WTC11 (cell line): ENCODE measurements around the gene HSBP1L1. TPM values are rescaled to one million over a fixed set of nuclear protein-coding genes. Genes with fewer than 3 reads are reported as not detected.

Experiments
- ATAC-seq: fragments of 200-7000 bp; cut with Tn5 transposase; 2 replicates; pipeline ENCODE4 v1.10.0; 2021; ENCODE audit warnings: mild to moderate bottlenecking, moderate library complexity
- CTCF ChIA-PET: fragments of 300-600 bp; sonication (Branson Sonifier 250); formaldehyde crosslinking; loops from one replicate; lab custom pipeline; 2021; ENCODE audit warnings: antibody characterized with exemption; lab: Charles Lee
- POLR2A ChIA-PET: fragments of 350-600 bp; sonication (Branson Sonifier 250); formaldehyde crosslinking; loops from one replicate; lab custom pipeline; 2021; ENCODE audit warnings: antibody characterized with exemption; lab: Charles Lee
- DNase-seq: peaks from one replicate; pipeline ENCODE4 v3.0.0; 2021; ENCODE audit warnings: low spot score
- H3K27ac Mint-ChIP-seq: 2 replicates; pipeline ENCODE4 v1.8.0; 2021; ENCODE audit warnings: mixed read lengths
- H3K27me3 Mint-ChIP-seq: 2 replicates; pipeline ENCODE4 v1.8.0; 2021; ENCODE audit warnings: low read depth, mild to moderate bottlenecking, moderate library complexity, mixed read lengths
- H3K36me3 Mint-ChIP-seq: 2 replicates; pipeline ENCODE4 v1.8.0; 2021; ENCODE audit warnings: mixed read lengths
- H3K4me1 Mint-ChIP-seq: 2 replicates; pipeline ENCODE4 v1.8.0; 2022; ENCODE audit warnings: mixed read lengths
- H3K4me3 Mint-ChIP-seq: 2 replicates; pipeline ENCODE4 v1.8.0; 2021; ENCODE audit warnings: mild to moderate bottlenecking, moderate library complexity, mixed read lengths
- H3K9me3 Mint-ChIP-seq: 2 replicates; pipeline ENCODE4 v1.8.0; 2021; ENCODE audit warnings: mixed read lengths
- AFF4 ChIP-seq: sonication (generic); formaldehyde crosslinking; IDR thresholded peaks from 2 replicates; pipeline ENCODE4 v1.8.1; 2023; ENCODE audit warnings: mild to moderate bottlenecking, missing genetic modification reagents, borderline replicate concordance
- AR ChIP-seq: fragments of 250-450 bp; sonication (Bioruptor Pico); IDR thresholded peaks from 2 replicates; pipeline ENCODE4 v1.9.0; 2021; ENCODE audit warnings: mild to moderate bottlenecking
- ATF1 ChIP-seq: sonication (generic); formaldehyde crosslinking; IDR thresholded peaks from 2 replicates; pipeline ENCODE4 v1.8.1; 2023; ENCODE audit warnings: mild to moderate bottlenecking, moderate library complexity, missing genetic modification reagents
- ATF2 ChIP-seq: sonication (generic); formaldehyde crosslinking; IDR thresholded peaks from 2 replicates; pipeline ENCODE4 v1.8.1; 2022; ENCODE audit warnings: low read depth, missing genetic modification reagents, borderline replicate concordance
- CREB1 ChIP-seq: sonication (generic); formaldehyde crosslinking; IDR thresholded peaks from 2 replicates; pipeline ENCODE4 v1.8.0; 2023; ENCODE audit warnings: mild to moderate bottlenecking, missing genetic modification reagents
- ERG ChIP-seq: fragments of 250-450 bp; sonication (Bioruptor Pico); IDR thresholded peaks from 2 replicates; pipeline ENCODE4 v1.8.0; 2021; ENCODE audit warnings: mild to moderate bottlenecking
- GABPB1 ChIP-seq: sonication (generic); formaldehyde crosslinking; IDR thresholded peaks from 2 replicates; pipeline ENCODE4 v1.8.1; 2023; ENCODE audit warnings: mild to moderate bottlenecking, missing genetic modification reagents
- GTF2I ChIP-seq: fragments of 250-450 bp; sonication (Bioruptor Pico); conservative IDR thresholded peaks from 2 replicates; pipeline ENCODE4 v1.4.0; 2021; ENCODE audit warnings: mild to moderate bottlenecking
- MYBL2 ChIP-seq: sonication (generic); formaldehyde crosslinking; IDR thresholded peaks from 2 replicates; pipeline ENCODE4 v1.8.1; 2023; ENCODE audit warnings: mild to moderate bottlenecking, moderate library complexity, missing genetic modification reagents
- NR1H2 ChIP-seq: sonication (generic); formaldehyde crosslinking; IDR thresholded peaks from 2 replicates; pipeline ENCODE4 v1.9.0; 2021; ENCODE audit warnings: mild to moderate bottlenecking, moderate library complexity, missing genetic modification reagents
- ZBTB21 ChIP-seq: sonication (generic); formaldehyde crosslinking; IDR thresholded peaks from 2 replicates; pipeline ENCODE4 v1.8.1; 2023; ENCODE audit warnings: mild to moderate bottlenecking, missing genetic modification reagents, borderline replicate concordance
- ZMAT4 ChIP-seq: fragments of 250-450 bp; sonication (Bioruptor Pico); IDR thresholded peaks from 2 replicates; pipeline ENCODE4 v1.9.0; 2021; ENCODE audit warnings: mild to moderate bottlenecking
- ZNF121 ChIP-seq: sonication (generic); formaldehyde crosslinking; IDR thresholded peaks from 2 replicates; pipeline ENCODE4 v1.8.0; 2023; ENCODE audit warnings: missing genetic modification reagents
- ZNF138 ChIP-seq: sonication (generic); formaldehyde crosslinking; conservative IDR thresholded peaks from 2 replicates; pipeline ENCODE4 v1.8.1; 2022; ENCODE audit warnings: mild to moderate bottlenecking, moderate library complexity, missing genetic modification reagents
- ZNF281 ChIP-seq: sonication (generic); formaldehyde crosslinking; IDR thresholded peaks from 2 replicates; pipeline ENCODE4 v1.8.0; 2023; ENCODE audit warnings: mild to moderate bottlenecking, missing genetic modification reagents
- ZNF317 ChIP-seq: sonication (generic); formaldehyde crosslinking; IDR thresholded peaks from 2 replicates; pipeline ENCODE4 v1.8.1; 2023; ENCODE audit warnings: low read depth, mild to moderate bottlenecking, moderate library complexity, missing genetic modification reagents, borderline replicate concordance
- total RNA-seq: library from RNA; stranded (reverse); gene quantifications from 3 replicates; pipeline ENCODE4 v1.2.3, GENCODE V29; 2021

HSBP1L1 gene
- total RNA-seq, 1 experiment from 2014 or later = 1.4 TPM

- no peak overlapping the region for H3K27ac Mint-ChIP-seq
- peaks cover 19% of the 10 kb centered on the region for H3K4me1 Mint-ChIP-seq
- no peaks in the 10 kb centered on the region; the same call in 1 of the 2 replicates for H3K27me3 Mint-ChIP-seq
- TF ChIP-seq ERG (CRISPR knock-in tag) (no peak), ZNF121 (no peak), AR (no peak), ZNF281 (CRISPR knock-in tag) (no peak), AFF4 (CRISPR knock-in tag) (no peak), ZBTB21 (CRISPR knock-in tag) (no peak), CREB1 (CRISPR knock-in tag) (no peak), ZNF317 (CRISPR knock-in tag) (peak; percentile 98), ATF1 (CRISPR knock-in tag) (no peak)
- H3K36me3 Mint-ChIP-seq = peaks cover 33% of the 10 kb centered on the region
- ChIA-PET POLR2A (no interaction called here), CTCF (no interaction called here)
- H3K4me3 Mint-ChIP-seq = no peak overlapping the region
- DNase-seq = no peak
- H3K9me3 Mint-ChIP-seq = peaks cover 43% of the 10 kb centered on the region
- no peak for ATAC-seq
Observed at GRCh38 chr18:79930020-79930642, 34.3 kb upstream of the HSBP1L1 start.

- Mint-ChIP-seq H3K27ac (no peak overlapping the region), H3K4me1 (peaks cover 15% of the 10 kb centered on the region), H3K4me3 (no peak overlapping the region), H3K27me3 (no peaks in the 10 kb centered on the region; the same call in 1 of the 2 replicates), H3K36me3 (peaks cover 38% of the 10 kb centered on the region), H3K9me3 (peaks cover 50% of the 10 kb centered on the region)
- POLR2A ChIA-PET = no interaction called here
- DNase-seq = no peak
- CTCF ChIA-PET = no interaction called here
- ATAC-seq = no peak
- no peak for TF ChIP-seq GTF2I (CRISPR knock-in tag)
- no peak for TF ChIP-seq ZNF138 (CRISPR knock-in tag)
- TF ChIP-seq AR = no peak
- no peak for TF ChIP-seq NR1H2
- no peak for TF ChIP-seq ERG (CRISPR knock-in tag)
- no peak for TF ChIP-seq GABPB1
- no peak for TF ChIP-seq MYBL2
- no peak for TF ChIP-seq ATF2 (CRISPR knock-in tag)
- TF ChIP-seq ZMAT4 (CRISPR knock-in tag) = no peak
Observed at GRCh38 chr18:79931475-79931874, 33.0 kb upstream of the HSBP1L1 start.
